ENCODE data around the gene CNTN5.

CNTN5 gene

DNA sequence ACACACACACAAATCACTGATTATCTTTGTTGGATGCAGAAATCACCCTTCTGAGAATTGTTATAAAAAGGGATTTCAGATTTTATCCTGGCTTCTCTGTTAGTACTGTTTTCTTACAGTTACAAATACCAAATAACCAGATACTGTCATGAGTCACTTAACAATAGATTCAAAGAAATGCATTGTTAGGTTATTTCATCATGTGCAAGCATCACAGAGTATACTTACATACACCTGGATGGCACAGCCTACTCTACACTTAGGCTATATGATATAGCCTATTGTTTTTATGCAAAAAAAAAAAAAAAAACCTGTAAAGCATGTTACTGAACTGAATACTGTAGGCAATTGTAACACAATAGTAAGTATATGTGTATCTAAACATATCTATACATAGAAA lies 1347.1 kb downstream of the CNTN5 start:
- DNase-seq, result no peak

DNA sequence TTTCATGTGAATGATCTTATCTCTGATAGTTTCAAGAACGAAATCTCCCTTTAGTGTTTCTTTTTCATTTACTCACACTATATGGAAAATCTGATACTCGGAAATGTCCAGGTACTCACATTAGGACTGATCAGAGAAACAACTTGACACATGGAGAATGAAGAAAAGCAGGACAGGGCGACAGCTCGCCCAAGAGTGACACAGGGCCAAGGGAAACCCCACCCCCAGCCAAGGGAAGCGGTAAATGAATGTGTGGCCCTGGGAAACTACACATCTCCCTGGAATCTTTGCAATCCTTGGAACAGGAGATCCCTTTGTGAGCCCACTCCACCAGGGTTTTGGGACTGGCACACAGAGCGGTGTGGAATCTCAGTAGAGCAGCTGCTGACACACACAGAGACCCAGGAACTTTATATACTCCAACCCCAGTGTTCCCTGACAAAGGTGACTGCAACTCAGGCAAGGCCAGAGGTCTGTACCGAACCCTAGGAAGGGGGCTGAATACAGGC lies 1362.7 kb downstream of the CNTN5 start:
- DNase-seq, result no peak

DNA sequence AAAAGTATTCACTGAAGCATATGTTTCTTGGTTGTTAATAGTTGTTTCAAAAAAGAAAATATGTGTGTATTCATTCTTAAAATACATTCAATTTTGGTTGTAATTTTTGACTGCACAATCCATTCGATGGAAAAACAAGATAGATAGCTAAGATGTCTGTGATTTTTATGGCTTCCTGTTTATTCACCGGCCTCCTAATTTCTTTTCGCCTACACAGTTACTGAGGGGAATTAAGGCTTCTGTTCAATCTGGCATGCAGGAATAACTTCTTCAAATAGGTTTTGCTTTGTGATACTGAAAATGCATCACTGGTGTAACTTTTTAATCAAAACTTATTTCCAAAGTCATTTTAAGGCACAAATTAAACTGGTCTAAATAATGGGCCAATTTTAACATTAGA lies 1375.5 kb downstream of the CNTN5 start:
- no peak for DNase-seq

DNA sequence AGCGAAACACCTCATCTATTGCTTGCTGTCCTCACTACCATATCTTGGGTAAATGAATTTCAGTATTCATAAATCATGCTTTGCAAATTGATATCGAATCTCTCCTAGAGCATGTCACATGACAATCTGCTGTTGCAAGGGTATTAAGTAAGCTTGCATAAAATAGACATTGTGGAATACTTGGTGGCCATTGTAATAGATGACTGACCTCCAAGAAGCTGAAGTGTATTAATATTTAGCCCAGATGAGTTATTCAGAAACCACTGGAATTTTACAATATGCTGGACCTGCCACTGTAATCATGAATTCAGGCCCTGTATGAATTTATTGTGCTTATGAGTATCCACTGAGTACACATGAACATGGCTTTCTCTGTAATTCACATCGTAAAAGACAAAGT lies 1376.7 kb downstream of the CNTN5 start:
- no peak for DNase-seq

DNA sequence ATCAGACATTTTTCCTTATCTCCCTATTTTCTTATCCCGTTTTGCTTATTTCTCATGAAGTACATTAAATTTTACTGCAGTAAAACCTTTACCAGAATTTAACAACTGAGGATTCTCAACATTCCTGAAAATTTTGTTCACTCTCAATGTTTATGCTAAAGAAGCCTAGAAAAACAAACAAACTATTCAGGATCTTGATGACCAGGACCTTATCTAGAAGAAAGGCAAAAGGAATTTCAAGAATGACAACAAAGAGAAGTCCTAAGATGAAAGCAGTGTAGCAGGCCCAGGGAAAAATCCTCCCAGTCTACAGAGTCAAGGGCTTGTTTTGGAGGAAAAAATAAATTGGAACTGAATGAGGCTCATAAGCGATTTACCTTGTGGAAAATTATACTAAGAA lies 1383.1 kb downstream of the CNTN5 start:
- no peak for DNase-seq

DNA sequence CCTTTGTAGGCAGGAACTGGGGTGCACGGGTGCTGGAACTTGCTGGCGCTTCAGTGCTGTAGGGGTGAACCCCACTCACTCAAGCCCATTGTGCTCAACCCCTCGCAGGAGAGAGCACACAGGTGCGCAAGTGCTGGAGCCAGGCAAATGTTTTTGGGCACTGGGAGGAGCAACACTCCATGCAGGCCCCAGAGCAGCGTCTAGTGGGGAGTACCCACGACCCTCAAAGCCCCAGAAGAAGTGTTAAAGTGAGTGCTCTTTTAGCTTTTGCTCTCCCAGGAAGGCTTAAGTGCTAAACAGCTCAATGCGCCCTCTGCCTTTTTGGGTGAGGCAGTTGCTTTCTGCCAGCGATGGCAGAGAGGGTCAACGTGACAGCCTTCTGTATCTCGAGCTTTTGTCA lies 1384.2 kb downstream of the CNTN5 start:
- no peak for DNase-seq
